Right ventricle myocardium inferior (tissue), 1 donor: ENCODE data around the gene ADARB2. TPM values are rescaled to one million over a fixed set of nuclear protein-coding genes. Genes with fewer than 3 reads are reported as not detected.

ENCODE experiments used
- ATAC-seq: fragments of 200-7000 bp; cut with Tn5 transposase; one replicate; pipeline ENCODE4 v1.9.1; 2020; ENCODE audit warnings: mild to moderate bottlenecking, moderate library complexity
- DNase-seq: peaks from one replicate; pipeline ENCODE4 v3.0.0; 2021; ENCODE audit errors: missing footprints
- intact Hi-C: fragments of 100-400 bp; cut with DNase I; formaldehyde crosslinking; loops from one replicate; pipeline ENCODE4 v1.11.0; 2022
- total RNA-seq: library from RNA; stranded (reverse); fragmentation: NEBNext Ultra II Directional; extraction: Animal tissue kit (Norgen Biotek cat#: 25700); gene quantifications from one replicate; pipeline ENCODE4 v1.2.1, GENCODE V29; 2021
- donor health status: DM: no; HTN: yes; CAD: no; lungs with severe emphysema.

Gene ADARB2
- total RNA-seq, 1 donor from 2014 or later, result 0.19 TPM

- no peak for ATAC-seq
- DNase-seq, result no peak
- intact Hi-C loops, result no loop called here
Measured at GRCh38 chr10:1394155-1394912, 343.0 kb downstream of the ADARB2 start.

- no peak for DNase-seq
- ATAC-seq, result no peak
- intact Hi-C loops, result no loop called here
Measured at GRCh38 chr10:1393481-1393880, 343.8 kb downstream of the ADARB2 start.

- intact Hi-C loops, result no loop called here
- no peak for ATAC-seq
- DNase-seq, result no peak
Measured at GRCh38 chr10:1392127-1392526, 345.2 kb downstream of the ADARB2 start.

GRCh38 chr10:1390200-1390599, 347.1 kb downstream of the ADARB2 start:
- intact Hi-C loops, result no loop called here
- no peak for DNase-seq
- ATAC-seq, result no peak

GRCh38 chr10:1384026-1384425, 353.3 kb downstream of the ADARB2 start:
- DNase-seq (no peak), ATAC-seq (no peak)
- intact Hi-C loops, result no loop called here

GRCh38 chr10:1382711-1383110, 354.6 kb downstream of the ADARB2 start:
- no peak for DNase-seq
- ATAC-seq, result no peak
- intact Hi-C loops, result no loop called here

GRCh38 chr10:1381339-1381738, 356.0 kb downstream of the ADARB2 start:
- intact Hi-C loops, result no loop called here
- ATAC-seq (no peak), DNase-seq (no peak)

- DNase-seq (no peak), ATAC-seq (no peak)
- intact Hi-C loops, result no loop called here
Measured at GRCh38 chr10:1380088-1380671, 357.1 kb downstream of the ADARB2 start.

GRCh38 chr10:1379601-1380000, 357.7 kb downstream of the ADARB2 start:
- no peak for ATAC-seq
- no peak for DNase-seq
- intact Hi-C loops, result no loop called here

GRCh38 chr10:1378473-1378872, 358.9 kb downstream of the ADARB2 start:
- intact Hi-C loops, result no loop called here
- DNase-seq (no peak), ATAC-seq (no peak)

GRCh38 chr10:1377740-1378397, 359.5 kb downstream of the ADARB2 start:
- DNase-seq (no peak), ATAC-seq (no peak)
- intact Hi-C loops, result no loop called here

GRCh38 chr10:1377231-1377630, 360.1 kb downstream of the ADARB2 start:
- DNase-seq, result no peak
- intact Hi-C loops, result no loop called here
- ATAC-seq, result no peak

- DNase-seq, result no peak
- intact Hi-C loops, result no loop called here
- no peak for ATAC-seq
Measured at GRCh38 chr10:1376384-1376945, 360.9 kb downstream of the ADARB2 start.

- DNase-seq, result no peak
- ATAC-seq, result no peak
- intact Hi-C loops, result no loop called here
Measured at GRCh38 chr10:1375346-1376170, 361.8 kb downstream of the ADARB2 start.

GRCh38 chr10:1374511-1375345, 362.6 kb downstream of the ADARB2 start:
- intact Hi-C loops, result no loop called here
- no peak for DNase-seq
- ATAC-seq, result no peak

- no peak for DNase-seq
- intact Hi-C loops, result no loop called here
Measured at GRCh38 chr10:1373287-1373686, 364.0 kb downstream of the ADARB2 start.

GRCh38 chr10:1372212-1372611, 365.1 kb downstream of the ADARB2 start:
- intact Hi-C loops, result no loop called here
- no peak for DNase-seq
- ATAC-seq, result no peak

More at GRCh38 chr10:1373287-1373686, 364.0 kb downstream of the ADARB2 start:
- ATAC-seq, result no peak

GRCh38 chr10:1370298-1370697, 367.0 kb downstream of the ADARB2 start:
- no peak for ATAC-seq
- intact Hi-C loops, result no loop called here
- DNase-seq, result no peak
